HepG2 (cell line): Measurements from ENCODE around the gene PLD1. TPM values are rescaled to one million over a fixed set of nuclear protein-coding genes. Genes with fewer than 3 reads are reported as not detected.

Source experiments
- AFF4 ChIP-seq: sonication (generic); formaldehyde crosslinking; IDR thresholded peaks from 2 replicates; pipeline ENCODE4 v1.4.0; 2020; ENCODE audit warnings: missing genetic modification reagents
- FOXK2 ChIP-seq: fragments of 450-650 bp; IDR thresholded peaks from 2 replicates; pipeline ENCODE4 v1.6.1; 2016
- HNRNPL ChIP-seq: fragments of 200-400 bp; formaldehyde crosslinking; IDR thresholded peaks from 2 replicates; pipeline ENCODE4 v1.6.1; 2017; ENCODE audit warnings: mild to moderate bottlenecking, low read depth, low read length
- KLF13 ChIP-seq: sonication (generic); formaldehyde crosslinking; IDR thresholded peaks from 2 replicates; pipeline ENCODE4 v1.4.0; 2020; ENCODE audit warnings: mild to moderate bottlenecking, missing genetic modification reagents
- MTERF4 ChIP-seq: sonication (generic); formaldehyde crosslinking; IDR thresholded peaks from 2 replicates; pipeline ENCODE4 v1.8.0; 2023; ENCODE audit warnings: mild to moderate bottlenecking, missing genetic modification reagents
- NONO ChIP-seq, 2 experiments: fragments of 450-650 bp in 1 of 2; sonication (generic) in 1 of 2; formaldehyde crosslinking in 1 of 2; IDR thresholded peaks in 1 of 2; conservative IDR thresholded peaks in 1 of 2; 2 replicates each; pipeline versions ENCODE4 v1.6.1 to v1.8.0; 2017 to 2022; ENCODE audit warnings: mild to moderate bottlenecking in 1 of 2, missing genetic modification reagents in 1 of 2, moderate library complexity in 1 of 2
- SIN3A ChIP-seq: IDR thresholded peaks from 2 replicates; pipeline ENCODE4 v1.6.1; 2011; ENCODE audit warnings: low read depth, mild to moderate bottlenecking, control low read depth, low read length, borderline replicate concordance
- TIGD3 ChIP-seq: sonication (generic); formaldehyde crosslinking; IDR thresholded peaks from 2 replicates; pipeline ENCODE4 v1.5.1; 2020; ENCODE audit warnings: mild to moderate bottlenecking, missing genetic modification reagents, borderline replicate concordance
- TRAFD1 ChIP-seq: sonication (generic); formaldehyde crosslinking; IDR thresholded peaks from 2 replicates; pipeline ENCODE4 v1.5.1; 2020; ENCODE audit warnings: missing genetic modification reagents, mild to moderate bottlenecking, borderline replicate concordance
- U2AF1 ChIP-seq: fragments of 200-400 bp; formaldehyde crosslinking; optimal IDR thresholded peaks from 2 replicates; pipeline ENCODE3; 2017; ENCODE audit warnings: mild to moderate bottlenecking, low read depth, low read length
- ZNF224 ChIP-seq: sonication (generic); formaldehyde crosslinking; IDR thresholded peaks from 2 replicates; pipeline ENCODE4 v1.5.0; 2020; ENCODE audit warnings: mild to moderate bottlenecking, missing genetic modification reagents
- ZNF280D ChIP-seq: sonication (generic); formaldehyde crosslinking; IDR thresholded peaks from 2 replicates; pipeline ENCODE4 v1.5.1; 2020; ENCODE audit warnings: mild to moderate bottlenecking, missing genetic modification reagents
- ZNF292 ChIP-seq: sonication (generic); formaldehyde crosslinking; IDR thresholded peaks from 2 replicates; pipeline ENCODE4 v1.8.1; 2022; ENCODE audit warnings: mild to moderate bottlenecking, low read depth, missing genetic modification reagents, borderline replicate concordance
- ZNF557 ChIP-seq: sonication (generic); formaldehyde crosslinking; IDR thresholded peaks from 2 replicates; pipeline ENCODE4 v1.4.0; 2020; ENCODE audit warnings: missing genetic modification reagents
- ZNF607 ChIP-seq: sonication (generic); formaldehyde crosslinking; IDR thresholded peaks from 2 replicates; pipeline ENCODE4 v1.5.1; 2020; ENCODE audit warnings: missing genetic modification reagents, mild to moderate bottlenecking, borderline replicate concordance
- ZNF660 ChIP-seq: sonication (generic); formaldehyde crosslinking; IDR thresholded peaks from 2 replicates; pipeline ENCODE4 v1.5.1; 2020; ENCODE audit warnings: mild to moderate bottlenecking, low read depth, missing genetic modification reagents, borderline replicate concordance
- ZNF773 ChIP-seq: sonication (generic); formaldehyde crosslinking; IDR thresholded peaks from 2 replicates; pipeline ENCODE4 v1.4.0; 2020; ENCODE audit warnings: missing genetic modification reagents, borderline replicate concordance
- polyA plus RNA-seq, 8 experiments: library from polyadenylated mRNA; depleted of rRNA in 3 of 8; stranded (reverse) in 7 of 8; unstranded in 1 of 8; fragments of >200 nt; fragmentation: Illumina TruSeq in 4 of 8; extraction: Trizol in 4 of 8; gene quantifications; 2 replicates each; pipeline versions ENCODE4 v1.2.1 to v1.2.3, GENCODE V29; 2011 to 2016; ENCODE audit warnings: low read depth in 4 of 8, missing spikeins in 1 of 8, mixed read lengths in 1 of 8; ENCODE audit not compliant: insufficient read depth in 1 of 8
- total RNA-seq, 5 experiments: library from RNA; depleted of rRNA; stranded (reverse); fragments of >200 nt; fragmentation: Illumina TruSeq; extraction: Trizol; gene quantifications; 2 replicates each; pipeline ENCODE4 v1.2.3, GENCODE V29; 2016; ENCODE audit warnings: low read depth in 1 of 5

The PLD1 gene
- total and polyA plus RNA-seq, 2 of the 13 experiments (the other 11 are each of a cell fraction or from before 2014, with no cell fraction given) = 27.1 to 59.4 TPM

GRCh38 chr3:171845481-171846284 is 35.4 kb upstream of the PLD1 start (continued):
- no peak for TF ChIP-seq AFF4 (CRISPR knock-in tag)
- TF ChIP-seq U2AF1 = no peak
- no peak for TF ChIP-seq ZNF660 (CRISPR knock-in tag)
- TF ChIP-seq NONO (IDR thresholded peaks at IDR 0.05) = no peak
- no peak for TF ChIP-seq NONO (CRISPR knock-in tag; conservative IDR thresholded peaks at IDR 0.05)
- TF ChIP-seq ZNF224 = no peak
- TF ChIP-seq SIN3A = no peak
- no peak for TF ChIP-seq ZNF292 (CRISPR knock-in tag)
- no peak for TF ChIP-seq TRAFD1 (CRISPR knock-in tag)
- no peak for TF ChIP-seq MTERF4 (CRISPR knock-in tag)
- TF ChIP-seq ZNF773 = no peak
- no peak for TF ChIP-seq HNRNPL
- no peak for TF ChIP-seq FOXK2
- TF ChIP-seq TIGD3 (CRISPR knock-in tag) = no peak
- TF ChIP-seq ZNF280D = 0 out of 2 replicates have a peak, but pooled peaks have one; percentile 31
- TF ChIP-seq ZNF607 (CRISPR knock-in tag) = no peak
- TF ChIP-seq ZNF557 (CRISPR knock-in tag) = no peak
- TF ChIP-seq KLF13 (CRISPR knock-in tag) = no peak
